HepG2 (cell line): ENCODE measurements around the gene C1QTNF12. TPM values are rescaled to one million over a fixed set of nuclear protein-coding genes. Genes with fewer than 3 reads are reported as not detected.

Experiments
- CSRNP1 ChIP-seq: sonication (generic); formaldehyde crosslinking; IDR thresholded peaks from 2 replicates; pipeline ENCODE4 v1.8.1; 2023; ENCODE audit warnings: mild to moderate bottlenecking, missing genetic modification reagents
- ELF1 ChIP-seq: sonication (generic); formaldehyde crosslinking; IDR thresholded peaks from 2 replicates; pipeline ENCODE4 v1.4.0; 2020; ENCODE audit warnings: missing genetic modification reagents
- EP300 ChIP-seq, 3 experiments: sonication (generic) in 1 of 3; formaldehyde crosslinking in 1 of 3; IDR thresholded peaks; 2 replicates each; pipeline versions ENCODE4 v1.5.1 to v1.6.1; 2011 to 2020; ENCODE audit warnings: low read depth in 2 of 3, low read length in 2 of 3, borderline replicate concordance in 1 of 3, improper control_type of control experiment in 1 of 3, mild to moderate bottlenecking in 1 of 3, missing genetic modification reagents in 1 of 3, moderate library complexity in 1 of 3
- HMG20A ChIP-seq: IDR thresholded peaks from 2 replicates; pipeline ENCODE4 v1.6.1; 2016; ENCODE audit warnings: borderline replicate concordance
- MED1 ChIP-seq: sonication (generic); formaldehyde crosslinking; IDR thresholded peaks from 2 replicates; pipeline ENCODE4 v1.4.0; 2020; ENCODE audit warnings: missing genetic modification reagents
- NBN ChIP-seq: fragments of 450-650 bp; conservative IDR thresholded peaks from 2 replicates; pipeline ENCODE4 v1.6.1; 2017
- NONO ChIP-seq, 2 experiments: fragments of 450-650 bp in 1 of 2; sonication (generic) in 1 of 2; formaldehyde crosslinking in 1 of 2; IDR thresholded peaks in 1 of 2; conservative IDR thresholded peaks in 1 of 2; 2 replicates each; pipeline versions ENCODE4 v1.6.1 to v1.8.0; 2017 to 2022; ENCODE audit warnings: mild to moderate bottlenecking in 1 of 2, missing genetic modification reagents in 1 of 2, moderate library complexity in 1 of 2
- RAD21 ChIP-seq: fragments of 450-650 bp; formaldehyde crosslinking; IDR thresholded peaks from 2 replicates; pipeline ENCODE4 v1.5.0; 2020; ENCODE audit warnings: mild to moderate bottlenecking
- RXRA ChIP-seq: sonication (generic); formaldehyde crosslinking; IDR thresholded peaks from 2 replicates; pipeline ENCODE4 v1.5.1; 2020; ENCODE audit warnings: missing genetic modification reagents
- SIN3A ChIP-seq: IDR thresholded peaks from 2 replicates; pipeline ENCODE4 v1.6.1; 2011; ENCODE audit warnings: low read depth, mild to moderate bottlenecking, control low read depth, low read length, borderline replicate concordance
- SOX6 ChIP-seq, 2 experiments: fragments of 450-650 bp in 1 of 2; sonication (generic) in 1 of 2; formaldehyde crosslinking in 1 of 2; IDR thresholded peaks; 2 replicates each; pipeline versions ENCODE4 v1.4.0 to v1.6.1; 2017 to 2020; ENCODE audit warnings: antibody characterized with exemption in 1 of 2, mild to moderate bottlenecking in 1 of 2, missing genetic modification reagents in 1 of 2
- STAT6 ChIP-seq: sonication (generic); formaldehyde crosslinking; IDR thresholded peaks from 2 replicates; pipeline ENCODE4 v1.4.0; 2020; ENCODE audit warnings: missing genetic modification reagents, mild to moderate bottlenecking, borderline replicate concordance
- TBX2 ChIP-seq: sonication (generic); formaldehyde crosslinking; IDR thresholded peaks from 2 replicates; pipeline ENCODE4 v1.5.0; 2020; ENCODE audit warnings: missing genetic modification reagents, mild to moderate bottlenecking, borderline replicate concordance
- TEAD3 ChIP-seq: optimal IDR thresholded peaks from 2 replicates; pipeline ENCODE3; 2016; ENCODE audit warnings: borderline replicate concordance
- ZBTB21 ChIP-seq: sonication (generic); formaldehyde crosslinking; IDR thresholded peaks from 2 replicates; pipeline ENCODE4 v1.4.0; 2020; ENCODE audit warnings: missing genetic modification reagents
- ZBTB38 ChIP-seq: sonication (generic); formaldehyde crosslinking; IDR thresholded peaks from 2 replicates; pipeline ENCODE4 v1.5.1; 2020; ENCODE audit warnings: mild to moderate bottlenecking, missing genetic modification reagents
- ZMAT5 ChIP-seq: sonication (generic); formaldehyde crosslinking; IDR thresholded peaks from 2 replicates; pipeline ENCODE4 v1.5.0; 2020; ENCODE audit warnings: mild to moderate bottlenecking, low read depth, missing genetic modification reagents, borderline replicate concordance
- ZNF335 ChIP-seq: sonication (generic); formaldehyde crosslinking; IDR thresholded peaks from 2 replicates; pipeline ENCODE4 v1.4.0; 2020; ENCODE audit warnings: missing genetic modification reagents
- ZNF564 ChIP-seq: sonication (generic); formaldehyde crosslinking; IDR thresholded peaks from 2 replicates; pipeline ENCODE4 v1.8.1; 2023; ENCODE audit warnings: mild to moderate bottlenecking, missing genetic modification reagents
- ZNF747 ChIP-seq: sonication (generic); formaldehyde crosslinking; IDR thresholded peaks from 2 replicates; pipeline ENCODE4 v1.8.1; 2023; ENCODE audit warnings: missing genetic modification reagents, mild to moderate bottlenecking, borderline replicate concordance
- ZSCAN30 ChIP-seq: sonication (generic); formaldehyde crosslinking; IDR thresholded peaks from 2 replicates; pipeline ENCODE4 v1.5.0; 2020; ENCODE audit warnings: mild to moderate bottlenecking, missing genetic modification reagents
- polyA plus RNA-seq, 8 experiments: library from polyadenylated mRNA; depleted of rRNA in 3 of 8; stranded (reverse) in 7 of 8; unstranded in 1 of 8; fragments of >200 nt; fragmentation: Illumina TruSeq in 4 of 8; extraction: Trizol in 4 of 8; gene quantifications; 2 replicates each; pipeline versions ENCODE4 v1.2.1 to v1.2.3, GENCODE V29; 2011 to 2016; ENCODE audit warnings: low read depth in 4 of 8, missing spikeins in 1 of 8, mixed read lengths in 1 of 8; ENCODE audit not compliant: insufficient read depth in 1 of 8
- total RNA-seq, 5 experiments: library from RNA; depleted of rRNA; stranded (reverse); fragments of >200 nt; fragmentation: Illumina TruSeq; extraction: Trizol; gene quantifications; 2 replicates each; pipeline ENCODE4 v1.2.3, GENCODE V29; 2016; ENCODE audit warnings: low read depth in 1 of 5
- TF ChIP-seq, protein P1 (sequence below): sonication (generic); formaldehyde crosslinking; IDR thresholded peaks from 2 replicates; pipeline ENCODE4 v1.4.0; 2020; ENCODE audit warnings: missing genetic modification reagents

C1QTNF12 gene
- total and polyA plus RNA-seq, 2 of the 13 experiments (the other 11 are each of a cell fraction or from before 2014, with no cell fraction given): 0.18 to 0.64 TPM

- TF ChIP-seq ZNF564 (CRISPR knock-in tag) (no peak), MED1 (CRISPR knock-in tag) (no peak), CSRNP1 (CRISPR knock-in tag) (0 out of 2 replicates have a peak, but pooled peaks have one; percentile 15), ZBTB38 (CRISPR knock-in tag) (peak; percentile 41; the same call in 1 of the 2 replicates), NONO (IDR thresholded peaks at IDR 0.05) (no peak), NONO (CRISPR knock-in tag; conservative IDR thresholded peaks at IDR 0.05) (0 out of 2 replicates have a peak, but pooled peaks have one; percentile 5), TEAD3 (CRISPR knock-in tag) (peak; percentile 13), STAT6 (CRISPR knock-in tag) (no peak), HMG20A (CRISPR knock-in tag) (no peak), ZBTB21 (CRISPR knock-in tag) (no peak), ZNF335 (CRISPR knock-in tag) (no peak), ZSCAN30 (CRISPR knock-in tag) (no peak), TBX2 (CRISPR knock-in tag) (peak; percentile 42; the same call in 1 of the 2 replicates), RAD21 (CRISPR knock-in tag) (no peak), ELF1 (no peak), ZNF747 (CRISPR knock-in tag) (no peak), ZMAT5 (CRISPR knock-in tag) (no peak), SOX6 (IDR thresholded peaks at IDR 0.05) (no peak), SOX6 (CRISPR knock-in tag; IDR thresholded peaks at IDR 0.05) (no peak), EP300 (IDR thresholded peaks at IDR 0.05; ENCODE audit: low read depth in 2 of 2, low read length in 2 of 2) (no peak), EP300 (CRISPR knock-in tag; IDR thresholded peaks at IDR 0.05; ENCODE audit: borderline replicate concordance) (no peak), SIN3A (no peak), RXRA (CRISPR knock-in tag) (no peak), NBN (no peak)
- TF ChIP-seq, protein P1, sequence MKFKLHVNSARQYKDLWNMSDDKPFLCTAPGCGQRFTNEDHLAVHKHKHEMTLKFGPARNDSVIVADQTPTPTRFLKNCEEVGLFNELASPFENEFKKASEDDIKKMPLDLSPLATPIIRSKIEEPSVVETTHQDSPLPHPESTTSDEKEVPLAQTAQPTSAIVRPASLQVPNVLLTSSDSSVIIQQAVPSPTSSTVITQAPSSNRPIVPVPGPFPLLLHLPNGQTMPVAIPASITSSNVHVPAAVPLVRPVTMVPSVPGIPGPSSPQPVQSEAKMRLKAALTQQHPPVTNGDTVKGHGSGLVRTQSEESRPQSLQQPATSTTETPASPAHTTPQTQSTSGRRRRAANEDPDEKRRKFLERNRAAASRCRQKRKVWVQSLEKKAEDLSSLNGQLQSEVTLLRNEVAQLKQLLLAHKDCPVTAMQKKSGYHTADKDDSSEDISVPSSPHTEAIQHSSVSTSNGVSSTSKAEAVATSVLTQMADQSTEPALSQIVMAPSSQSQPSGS: no peak
These were observed 2.7 kb downstream of the C1QTNF12 start (continued) for GRCh38 chr1:1243807-1244191.
